ENCODE results near the gene ITPR2. TPM values are rescaled to one million over a fixed set of nuclear protein-coding genes. Genes with fewer than 3 reads are reported as not detected.

ITPR2 gene
- total and polyA plus RNA-seq, 4 donors = 30.9 to 133 (median 73.2) TPM

DNA sequence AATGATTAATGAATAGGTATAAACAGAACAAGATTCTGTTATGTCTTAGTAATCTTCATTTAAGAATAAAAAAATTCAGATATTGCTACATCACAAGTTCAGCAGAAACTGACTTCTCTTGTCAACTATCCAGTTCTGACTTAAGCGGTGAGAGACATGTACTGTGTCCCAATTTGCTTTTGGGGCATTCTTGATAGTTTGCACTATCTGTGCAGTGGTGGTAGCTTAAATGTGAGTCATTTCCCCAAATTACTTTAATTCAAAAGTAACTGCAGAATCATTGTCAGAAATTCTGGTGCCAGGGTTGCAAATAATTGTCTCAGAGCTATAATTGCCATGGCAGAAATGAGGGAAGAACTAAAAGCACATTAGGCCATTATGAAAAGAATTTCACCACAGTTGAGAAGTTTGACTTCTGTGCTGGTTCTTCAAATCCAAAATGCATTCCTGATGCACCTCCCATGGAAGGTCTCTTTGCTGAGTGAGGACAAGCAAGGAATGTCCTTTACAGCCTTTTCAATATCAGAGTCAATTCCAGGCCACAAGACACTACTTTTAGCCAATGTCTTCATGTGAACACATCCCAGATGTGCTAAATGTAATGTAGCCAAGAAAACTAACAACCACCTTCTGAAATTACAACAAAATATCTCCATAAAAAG, 332.9 kb downstream of the ITPR2 start:
- Histone ChIP-seq H3K27me3 (ENCODE audit: control insufficient read depth, insufficient read depth, low read length) (no peaks in the 10 kb centered on the region), H3K4me3 (ENCODE audit: low read depth, low read length) (no peak overlapping the region), H3K36me3 (ENCODE audit: control insufficient read depth, insufficient read depth, low read length) (no peaks in the 10 kb centered on the region), H3K27ac (ENCODE audit: low read depth, low read length) (no peak overlapping the region), H3K9me3 (ENCODE audit: control insufficient read depth, insufficient read depth, low read length) (no peaks in the 10 kb centered on the region), H3K4me1 (ENCODE audit: control insufficient read depth, insufficient read depth, low read length) (no peaks in the 10 kb centered on the region)
- WGBS (ENCODE audit: insufficient coverage) = no CpG with 5 or more reads among the region's 1 CpG
- DNase-seq (ENCODE audit: low read depth in 4 of 6, low spot score in 6 of 6) = no peak

DNA sequence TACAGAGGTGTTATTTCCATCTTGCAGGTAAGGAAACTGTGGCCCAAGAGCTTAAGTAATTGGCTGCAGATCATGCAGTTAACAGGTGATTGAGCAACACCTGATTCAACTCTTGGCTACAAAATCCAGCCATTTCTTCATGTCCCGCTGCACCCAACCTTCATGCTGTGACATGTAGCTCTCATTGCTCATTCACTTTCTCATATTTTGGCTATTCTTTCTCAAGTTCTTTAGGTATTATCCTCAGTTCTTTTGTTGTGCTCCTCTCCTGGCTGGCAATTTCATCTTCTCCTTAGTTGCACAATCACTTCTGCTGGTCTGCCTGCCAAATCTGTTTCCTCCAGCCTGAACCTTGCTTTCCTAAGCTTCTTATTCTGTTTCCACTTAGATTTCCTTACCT, 336.8 kb downstream of the ITPR2 start:
- 100% methylated on average over 1 of the region's 1 CpG for WGBS (ENCODE audit: insufficient coverage)
- no peak for DNase-seq (ENCODE audit: low read depth in 4 of 6, low spot score in 6 of 6)

DNA sequence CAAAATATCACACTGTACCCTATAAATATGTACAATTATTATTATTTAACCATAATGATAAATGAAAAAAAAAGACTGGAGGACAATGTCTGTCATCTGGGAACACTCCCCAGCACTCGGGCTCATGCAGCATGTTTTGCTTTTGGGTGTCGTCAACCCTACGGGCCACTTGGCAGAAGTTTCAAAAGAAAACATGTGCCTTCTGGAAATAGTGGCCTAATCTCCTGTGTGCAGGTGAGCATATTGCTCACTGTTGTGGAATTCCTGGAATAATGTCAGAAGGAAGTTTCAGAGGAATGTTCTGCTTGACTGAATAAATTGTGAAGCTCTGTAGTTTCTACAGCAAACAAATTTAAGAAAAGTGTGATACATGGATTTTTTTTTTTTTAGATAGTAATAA, 339.3 kb downstream of the ITPR2 start:
- H3K27me3 ChIP-seq (ENCODE audit: control insufficient read depth, insufficient read depth, low read length) = no peaks in the 10 kb centered on the region
- H3K9me3 ChIP-seq (ENCODE audit: control insufficient read depth, insufficient read depth, low read length) = no peaks in the 10 kb centered on the region
- no peak overlapping the region for H3K4me3 ChIP-seq (ENCODE audit: low read depth, low read length)
- H3K36me3 ChIP-seq (ENCODE audit: control insufficient read depth, insufficient read depth, low read length) = peaks cover 3% of the 10 kb centered on the region
- WGBS (ENCODE audit: insufficient coverage) = 69% methylated on average over 3 of the region's 3 CpGs
- no peaks in the 10 kb centered on the region for H3K4me1 ChIP-seq (ENCODE audit: control insufficient read depth, insufficient read depth, low read length)
- no peak overlapping the region for H3K27ac ChIP-seq (ENCODE audit: low read depth, low read length)
- no peak for DNase-seq (ENCODE audit: low read depth in 4 of 6, low spot score in 6 of 6)

More for the DNA sequence above, 336.8 kb downstream of the ITPR2 start:
- no peak overlapping the region for H3K27ac ChIP-seq (ENCODE audit: low read depth, low read length)
- no peaks in the 10 kb centered on the region for H3K9me3 ChIP-seq (ENCODE audit: control insufficient read depth, insufficient read depth, low read length)
- H3K36me3 ChIP-seq (ENCODE audit: control insufficient read depth, insufficient read depth, low read length) = no peaks in the 10 kb centered on the region
- H3K27me3 ChIP-seq (ENCODE audit: control insufficient read depth, insufficient read depth, low read length) = no peaks in the 10 kb centered on the region
- no peaks in the 10 kb centered on the region for H3K4me1 ChIP-seq (ENCODE audit: control insufficient read depth, insufficient read depth, low read length)
- no peak overlapping the region for H3K4me3 ChIP-seq (ENCODE audit: low read depth, low read length)

- no peak overlapping the region for H3K4me3 ChIP-seq (ENCODE audit: low read depth, low read length)
- DNase-seq (ENCODE audit: low read depth in 4 of 6, low spot score in 6 of 6) = no peak
- WGBS (ENCODE audit: insufficient coverage) = no CpG with 5 or more reads among the region's 1 CpG
- H3K4me1 ChIP-seq (ENCODE audit: control insufficient read depth, insufficient read depth, low read length) = no peaks in the 10 kb centered on the region
- H3K9me3 ChIP-seq (ENCODE audit: control insufficient read depth, insufficient read depth, low read length) = no peaks in the 10 kb centered on the region
- peaks cover 3% of the 10 kb centered on the region for H3K36me3 ChIP-seq (ENCODE audit: control insufficient read depth, insufficient read depth, low read length)
- no peak overlapping the region for H3K27ac ChIP-seq (ENCODE audit: low read depth, low read length)
- H3K27me3 ChIP-seq (ENCODE audit: control insufficient read depth, insufficient read depth, low read length) = no peaks in the 10 kb centered on the region
Measured at GRCh38 chr12:26492406-26492805, 340.6 kb downstream of the ITPR2 start.

DNA sequence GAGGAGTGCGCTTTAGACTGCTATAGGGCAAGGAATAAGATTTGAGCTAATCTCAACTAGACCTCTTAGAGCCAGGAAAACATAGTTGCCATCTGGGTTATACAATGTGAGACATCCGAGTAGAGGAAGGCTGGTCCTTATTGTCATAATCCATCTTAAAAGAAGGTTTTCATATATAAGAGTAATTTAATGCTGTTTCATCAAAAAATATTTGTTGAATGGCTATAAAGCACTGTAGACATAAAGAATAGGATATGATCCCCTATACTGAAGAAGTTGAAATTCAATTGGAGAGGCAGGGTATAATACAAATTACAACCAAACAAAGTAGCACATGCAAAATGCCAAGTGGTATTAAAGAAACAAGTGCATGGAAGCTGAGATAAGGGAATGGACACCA, 343.1 kb downstream of the ITPR2 start:
- DNase-seq (ENCODE audit: low read depth in 4 of 6, low spot score in 6 of 6) = no peak
- Histone ChIP-seq H3K36me3 (ENCODE audit: control insufficient read depth, insufficient read depth, low read length) (peaks cover 3% of the 10 kb centered on the region), H3K27ac (ENCODE audit: low read depth, low read length) (no peak overlapping the region), H3K9me3 (ENCODE audit: control insufficient read depth, insufficient read depth, low read length) (no peaks in the 10 kb centered on the region), H3K27me3 (ENCODE audit: control insufficient read depth, insufficient read depth, low read length) (no peaks in the 10 kb centered on the region), H3K4me3 (ENCODE audit: low read depth, low read length) (no peak overlapping the region), H3K4me1 (ENCODE audit: control insufficient read depth, insufficient read depth, low read length) (no peaks in the 10 kb centered on the region)
- no CpG with 5 or more reads among the region's 2 CpGs for WGBS (ENCODE audit: insufficient coverage)

- no peak overlapping the region for H3K4me3 ChIP-seq (ENCODE audit: low read depth, low read length)
- H3K4me1 ChIP-seq (ENCODE audit: control insufficient read depth, insufficient read depth, low read length) = no peaks in the 10 kb centered on the region
- DNase-seq (ENCODE audit: low read depth in 4 of 6, low spot score in 6 of 6) = peak in 1 of 6 donors; percentile 42
- H3K27ac ChIP-seq (ENCODE audit: low read depth, low read length) = no peak overlapping the region
- H3K9me3 ChIP-seq (ENCODE audit: control insufficient read depth, insufficient read depth, low read length) = no peaks in the 10 kb centered on the region
- WGBS (ENCODE audit: insufficient coverage) = no CpG with 5 or more reads among the region's 1 CpG
- no peaks in the 10 kb centered on the region for H3K27me3 ChIP-seq (ENCODE audit: control insufficient read depth, insufficient read depth, low read length)
- H3K36me3 ChIP-seq (ENCODE audit: control insufficient read depth, insufficient read depth, low read length) = peaks cover 3% of the 10 kb centered on the region
Measured at GRCh38 chr12:26488351-26488750, 344.6 kb downstream of the ITPR2 start.

- DNase-seq (ENCODE audit: low read depth in 4 of 6, low spot score in 6 of 6) = no peak
- no peak overlapping the region for H3K27ac ChIP-seq (ENCODE audit: low read depth, low read length)
- H3K9me3 ChIP-seq (ENCODE audit: control insufficient read depth, insufficient read depth, low read length) = no peaks in the 10 kb centered on the region
- H3K36me3 ChIP-seq (ENCODE audit: control insufficient read depth, insufficient read depth, low read length) = peaks cover 6% of the 10 kb centered on the region
- 25% methylated on average over 1 of the region's 1 CpG for WGBS (ENCODE audit: insufficient coverage)
- H3K4me3 ChIP-seq (ENCODE audit: low read depth, low read length) = no peak overlapping the region
- no peaks in the 10 kb centered on the region for H3K4me1 ChIP-seq (ENCODE audit: control insufficient read depth, insufficient read depth, low read length)
- H3K27me3 ChIP-seq (ENCODE audit: control insufficient read depth, insufficient read depth, low read length) = no peaks in the 10 kb centered on the region
Measured at GRCh38 chr12:26473291-26473690, 359.7 kb downstream of the ITPR2 start.

- no peaks in the 10 kb centered on the region for H3K4me1 ChIP-seq (ENCODE audit: control insufficient read depth, insufficient read depth, low read length)
- H3K27me3 ChIP-seq (ENCODE audit: control insufficient read depth, insufficient read depth, low read length) = no peaks in the 10 kb centered on the region
- H3K27ac ChIP-seq (ENCODE audit: low read depth, low read length) = no peak overlapping the region
- H3K36me3 ChIP-seq (ENCODE audit: control insufficient read depth, insufficient read depth, low read length) = peaks cover 6% of the 10 kb centered on the region
- no peak for DNase-seq (ENCODE audit: low read depth in 4 of 6, low spot score in 6 of 6)
- no peak overlapping the region for H3K4me3 ChIP-seq (ENCODE audit: low read depth, low read length)
- no peaks in the 10 kb centered on the region for H3K9me3 ChIP-seq (ENCODE audit: control insufficient read depth, insufficient read depth, low read length)
Measured at GRCh38 chr12:26471560-26471959, 361.4 kb downstream of the ITPR2 start.

GRCh38 chr12:26469421-26470180, 363.4 kb downstream of the ITPR2 start:
- no peaks in the 10 kb centered on the region for H3K27me3 ChIP-seq (ENCODE audit: control insufficient read depth, insufficient read depth, low read length)
- no peaks in the 10 kb centered on the region for H3K9me3 ChIP-seq (ENCODE audit: control insufficient read depth, insufficient read depth, low read length)
- peaks cover 3% of the 10 kb centered on the region for H3K36me3 ChIP-seq (ENCODE audit: control insufficient read depth, insufficient read depth, low read length)
- 76% methylated on average over 4 of the region's 6 CpGs for WGBS (ENCODE audit: insufficient coverage)
- no peak overlapping the region for H3K27ac ChIP-seq (ENCODE audit: low read depth, low read length)
- DNase-seq (ENCODE audit: low read depth in 4 of 6, low spot score in 6 of 6) = peak in 2 of 6 donors; percentile 53 to 68
- no peak overlapping the region for H3K4me3 ChIP-seq (ENCODE audit: low read depth, low read length)
- H3K4me1 ChIP-seq (ENCODE audit: control insufficient read depth, insufficient read depth, low read length) = no peaks in the 10 kb centered on the region

- no peak for DNase-seq (ENCODE audit: low read depth in 4 of 6, low spot score in 6 of 6)
- Histone ChIP-seq H3K27me3 (ENCODE audit: control insufficient read depth, insufficient read depth, low read length) (no peaks in the 10 kb centered on the region), H3K36me3 (ENCODE audit: control insufficient read depth, insufficient read depth, low read length) (no peaks in the 10 kb centered on the region), H3K4me3 (ENCODE audit: low read depth, low read length) (no peak overlapping the region), H3K4me1 (ENCODE audit: control insufficient read depth, insufficient read depth, low read length) (no peaks in the 10 kb centered on the region), H3K9me3 (ENCODE audit: control insufficient read depth, insufficient read depth, low read length) (no peaks in the 10 kb centered on the region), H3K27ac (ENCODE audit: low read depth, low read length) (no peak overlapping the region)
- WGBS (ENCODE audit: insufficient coverage) = no CpG with 5 or more reads among the region's 1 CpG
Measured at GRCh38 chr12:26467351-26467750, 365.6 kb downstream of the ITPR2 start.
